ENCODE data around the gene COL6A2. TPM values are rescaled to one million over a fixed set of nuclear protein-coding genes. Genes with fewer than 3 reads are reported as not detected.

Gene COL6A2
- total RNA-seq, 1 experiment from 2014 or later, result 129 TPM

GRCh38 chr21:46119144-46119636 is 21.3 kb downstream of the COL6A2 start:
- Histone ChIP-seq H2AFZ (ENCODE audit: low read length) (no peak overlapping the region), H2BK12ac (ENCODE audit: insufficient read length, low read depth, low read length) (no peak overlapping the region), H3K4ac (ENCODE audit: low read depth, low read length) (no peak overlapping the region), H3K27ac (ENCODE audit: insufficient read length, low read depth, low read length) (no peak overlapping the region), H4K91ac (ENCODE audit: insufficient read length, low read depth, low read length) (no peak overlapping the region), H3K23me2 (ENCODE audit: insufficient read length, low read depth, low read length, poor library complexity, severe bottlenecking) (no peaks in the 10 kb centered on the region), H3T11ph (ENCODE audit: low read length) (no peak overlapping the region), H2BK5ac (ENCODE audit: insufficient read length, low read length) (no peak overlapping the region), H3K4me1 (ENCODE audit: insufficient read depth, low read length) (no peaks in the 10 kb centered on the region), H4K8ac (replicated peaks; ENCODE audit: insufficient read length, low read depth, low read length) (no peak overlapping the region), H3K79me2 (ENCODE audit: insufficient read depth, low read length) (no peaks in the 10 kb centered on the region), H3K4me2 (ENCODE audit: insufficient read depth, insufficient read length, low read length) (no peak overlapping the region), H2AK5ac (ENCODE audit: insufficient read length, low read length) (no peak overlapping the region), H4K20me1 (ENCODE audit: control insufficient read depth, insufficient read depth, insufficient read length) (no peaks in the 10 kb centered on the region), H2BK15ac (ENCODE audit: low read depth, low read length) (no peak overlapping the region), H2BK20ac (ENCODE audit: low read depth, low read length, poor library complexity, severe bottlenecking) (no peak overlapping the region), H3K18ac (ENCODE audit: insufficient read length, low read depth, low read length) (no peak overlapping the region), H3K79me1 (ENCODE audit: insufficient read depth, low read depth, low read length, poor library complexity, severe bottlenecking) (no peaks in the 10 kb centered on the region), H3K14ac (ENCODE audit: insufficient read depth, low read length) (no peak overlapping the region), H4K5ac (ENCODE audit: insufficient read length, low read depth, low read length) (no peak overlapping the region), H3K23ac (ENCODE audit: insufficient read length, low read depth, low read length) (no peak overlapping the region), H3K27me3 (ENCODE audit: insufficient read depth, low read length) (no peaks in the 10 kb centered on the region), H2BK120ac (ENCODE audit: low read depth, low read length, poor library complexity, severe bottlenecking) (no peak overlapping the region), H3K9me3 (ENCODE audit: control insufficient read depth, low read depth, low read length) (no peaks in the 10 kb centered on the region), H3K56ac (ENCODE audit: insufficient read length, low read depth, low read length) (no peak overlapping the region), H3K9ac (ENCODE audit: extremely low read depth, insufficient read length, low read length) (no peak overlapping the region)
- no peak for TF ChIP-seq CTCF (conservative IDR thresholded peaks at IDR 0.05)
- Mint-ChIP-seq H3K27ac (peak overlapping the region in 1 of 3 experiments; percentile 23; a peak in 1 of 7 replicates), H3K27me3 (ENCODE audit: low read depth) (no peaks in the 10 kb centered on the region), H3K4me1 (no peaks in the 10 kb centered on the region), H3K4me3 (no peak overlapping the region), H3K36me3 (ENCODE audit: insufficient read depth in 1 of 3, low read depth in 3 of 3) (peaks cover 17 to 53% (median 17%) of the 10 kb centered on the region in 3 experiments), H3K9me3 (peaks cover 0 to 8% of the 10 kb centered on the region in 2 experiments; a peak in 2 of 5 replicates)
- peak; percentile 20 for DNase-seq
- WGBS (ENCODE audit: extremely low coverage, insufficient read length, low lambda C conversion rate), result no CpG with 5 or more reads among the region's 12 CpGs

Data from H9 (cell line).